ENCODE measurements around the gene TMEM131.
"Not testable (repeated sequence)": the region's sequence is repeated elsewhere in the genome, so short reads cannot be mapped to it uniquely, and the experiment has no call there.

DNA sequence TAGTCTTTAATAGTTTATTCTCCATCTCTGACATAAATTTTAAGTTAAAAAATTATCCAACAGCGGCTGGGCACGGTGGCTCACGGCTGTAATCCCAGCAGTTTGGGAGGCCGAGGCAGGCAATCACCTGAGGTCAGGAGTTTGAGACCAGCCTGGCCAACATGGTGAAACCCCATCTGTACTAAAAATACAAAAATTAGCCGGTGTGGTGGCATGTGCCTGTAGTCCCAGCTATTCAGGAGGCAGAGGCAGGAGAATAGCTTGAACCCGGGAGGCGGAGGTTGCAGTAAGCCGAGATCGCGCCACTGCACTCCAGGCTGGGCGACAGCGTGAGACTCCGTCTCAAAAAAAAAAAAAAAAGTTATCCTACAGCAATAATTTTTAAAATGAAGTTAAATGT is 39.0 kb downstream of the TMEM131 start:
- not testable (repeated sequence) for TF ChIP-seq POLR2A (IDR thresholded peaks at IDR 0.05)
- TF ChIP-seq, protein P1, sequence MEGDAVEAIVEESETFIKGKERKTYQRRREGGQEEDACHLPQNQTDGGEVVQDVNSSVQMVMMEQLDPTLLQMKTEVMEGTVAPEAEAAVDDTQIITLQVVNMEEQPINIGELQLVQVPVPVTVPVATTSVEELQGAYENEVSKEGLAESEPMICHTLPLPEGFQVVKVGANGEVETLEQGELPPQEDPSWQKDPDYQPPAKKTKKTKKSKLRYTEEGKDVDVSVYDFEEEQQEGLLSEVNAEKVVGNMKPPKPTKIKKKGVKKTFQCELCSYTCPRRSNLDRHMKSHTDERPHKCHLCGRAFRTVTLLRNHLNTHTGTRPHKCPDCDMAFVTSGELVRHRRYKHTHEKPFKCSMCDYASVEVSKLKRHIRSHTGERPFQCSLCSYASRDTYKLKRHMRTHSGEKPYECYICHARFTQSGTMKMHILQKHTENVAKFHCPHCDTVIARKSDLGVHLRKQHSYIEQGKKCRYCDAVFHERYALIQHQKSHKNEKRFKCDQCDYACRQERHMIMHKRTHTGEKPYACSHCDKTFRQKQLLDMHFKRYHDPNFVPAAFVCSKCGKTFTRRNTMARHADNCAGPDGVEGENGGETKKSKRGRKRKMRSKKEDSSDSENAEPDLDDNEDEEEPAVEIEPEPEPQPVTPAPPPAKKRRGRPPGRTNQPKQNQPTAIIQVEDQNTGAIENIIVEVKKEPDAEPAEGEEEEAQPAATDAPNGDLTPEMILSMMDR (IDR thresholded peaks at IDR 0.05): not testable (repeated sequence)
